HG02571 (cell line): ENCODE measurements around the gene THADA.

Experiments
- ATAC-seq: cut with Tn5 transposase; IDR thresholded peaks from one replicate; pipeline ENCODE4 v1.9.1; 2021; ENCODE audit warnings: mild to moderate bottlenecking, moderate library complexity; ENCODE audit not compliant: unreplicated experiment

THADA gene

DNA sequence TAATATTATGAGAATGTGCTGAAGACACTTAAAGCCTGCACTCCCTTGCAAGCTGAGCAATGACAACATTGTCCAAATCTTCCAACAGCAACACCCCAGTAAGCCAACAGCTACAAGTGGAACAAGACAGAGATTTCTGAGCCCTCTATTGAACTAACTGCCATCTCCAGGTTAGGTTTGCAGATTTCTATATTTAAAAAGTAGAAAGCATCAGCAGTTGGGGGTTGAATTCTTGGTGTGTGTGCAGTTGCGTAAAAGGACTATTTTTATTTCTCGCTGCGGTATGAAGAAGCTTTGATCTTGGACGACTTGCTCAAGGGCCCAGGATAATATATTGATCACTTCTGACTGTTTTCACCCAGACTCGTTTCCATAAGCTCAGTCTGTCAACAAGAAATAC lies 263.2 kb downstream of the THADA start:
- no peak for ATAC-seq

DNA sequence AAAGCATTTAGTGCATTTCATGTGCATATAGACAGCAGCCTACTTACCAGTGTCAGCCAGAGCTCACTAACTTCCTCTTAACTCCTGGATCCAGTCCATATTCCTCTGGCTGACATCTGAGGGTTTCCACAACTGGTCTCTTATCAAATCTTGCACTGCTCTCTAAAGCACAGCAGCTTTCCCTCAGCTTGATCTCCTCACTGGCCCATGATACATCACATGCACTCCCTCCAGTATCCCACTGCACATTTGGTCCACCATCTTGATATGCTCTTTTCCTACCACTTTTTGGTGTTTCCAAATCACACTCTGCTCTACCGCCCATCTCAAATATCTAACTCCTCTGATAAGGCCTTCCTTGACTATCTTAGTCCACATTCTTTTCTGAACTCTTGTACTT lies 264.4 kb downstream of the THADA start:
- no peak for ATAC-seq

DNA sequence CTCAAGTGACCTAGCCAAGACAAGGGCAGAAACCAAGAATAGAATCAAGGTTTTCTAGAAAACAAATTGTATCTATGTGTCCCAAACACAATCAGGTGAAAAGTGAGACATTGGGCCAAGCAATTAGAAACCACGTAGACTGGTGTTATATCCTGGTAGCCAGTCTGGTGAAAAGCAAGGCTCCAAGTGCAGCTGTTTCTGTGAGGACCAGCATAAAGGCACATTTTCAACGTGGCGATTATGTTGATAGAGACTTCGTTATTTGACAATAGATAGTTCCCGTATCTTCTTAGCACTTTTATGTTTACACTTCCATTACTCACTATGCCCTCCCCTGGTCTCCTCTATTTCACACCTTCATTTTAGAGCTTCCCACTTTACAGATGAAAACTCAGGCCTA lies 266.2 kb downstream of the THADA start:
- no peak for ATAC-seq

DNA sequence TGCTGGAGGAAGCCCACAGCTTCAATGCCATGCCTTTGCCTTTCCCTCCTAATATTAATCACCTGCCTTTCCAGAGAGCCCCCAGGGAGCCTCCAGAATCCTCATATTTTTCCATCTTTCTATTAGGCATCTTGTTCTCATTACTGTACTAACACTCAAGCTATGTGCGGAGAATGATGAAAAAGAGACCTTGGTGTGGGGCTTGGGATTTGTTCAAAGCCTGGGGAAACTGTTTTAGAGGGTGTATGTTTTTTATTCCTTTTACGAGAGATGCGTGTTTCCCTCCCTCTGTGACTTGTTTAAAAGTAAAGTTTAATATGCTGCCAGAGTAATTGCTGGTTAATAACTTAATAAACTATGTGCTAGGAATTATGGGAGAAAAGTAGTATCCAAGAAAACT lies 267.0 kb downstream of the THADA start:
- no peak for ATAC-seq

DNA sequence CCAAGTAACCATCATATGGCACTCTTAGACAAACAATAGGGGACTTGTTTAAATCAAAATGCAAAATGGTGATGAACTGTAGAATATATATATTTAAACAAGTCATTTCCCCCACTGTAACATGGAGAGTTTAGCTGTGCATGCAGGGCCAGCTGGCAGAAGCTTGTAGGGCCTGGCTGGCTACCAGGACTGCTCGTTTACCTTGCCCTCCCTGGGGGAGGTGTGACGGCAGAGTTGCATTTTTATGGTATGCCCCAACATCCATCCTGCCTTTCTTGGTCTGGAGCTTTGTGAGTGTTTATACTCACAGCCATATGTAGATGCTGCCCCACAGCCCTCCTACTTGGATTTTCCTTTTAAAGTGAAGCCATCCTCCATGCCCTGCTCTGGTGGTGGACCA lies 267.7 kb downstream of the THADA start:
- ATAC-seq, result no peak

DNA sequence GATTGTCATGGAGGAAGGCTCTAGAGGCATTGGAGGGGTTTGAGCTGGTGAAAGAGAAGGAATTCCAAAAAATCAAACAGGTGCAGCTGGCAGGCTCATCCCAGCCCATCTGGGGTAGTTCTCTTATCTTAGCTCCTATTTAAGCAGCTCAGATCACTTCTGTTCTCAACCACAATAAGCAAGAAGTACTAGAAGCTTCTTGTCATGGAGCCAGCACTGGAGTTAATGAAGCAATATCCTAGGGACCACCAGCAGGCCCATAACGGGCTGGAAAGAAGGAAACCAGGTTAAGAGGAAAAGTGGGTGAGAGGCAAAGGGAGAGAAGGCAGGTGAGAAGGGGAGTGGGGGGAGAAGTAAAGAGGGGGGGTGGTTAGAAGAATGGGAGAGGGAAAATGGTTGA lies 268.7 kb downstream of the THADA start:
- ATAC-seq, result no peak

DNA sequence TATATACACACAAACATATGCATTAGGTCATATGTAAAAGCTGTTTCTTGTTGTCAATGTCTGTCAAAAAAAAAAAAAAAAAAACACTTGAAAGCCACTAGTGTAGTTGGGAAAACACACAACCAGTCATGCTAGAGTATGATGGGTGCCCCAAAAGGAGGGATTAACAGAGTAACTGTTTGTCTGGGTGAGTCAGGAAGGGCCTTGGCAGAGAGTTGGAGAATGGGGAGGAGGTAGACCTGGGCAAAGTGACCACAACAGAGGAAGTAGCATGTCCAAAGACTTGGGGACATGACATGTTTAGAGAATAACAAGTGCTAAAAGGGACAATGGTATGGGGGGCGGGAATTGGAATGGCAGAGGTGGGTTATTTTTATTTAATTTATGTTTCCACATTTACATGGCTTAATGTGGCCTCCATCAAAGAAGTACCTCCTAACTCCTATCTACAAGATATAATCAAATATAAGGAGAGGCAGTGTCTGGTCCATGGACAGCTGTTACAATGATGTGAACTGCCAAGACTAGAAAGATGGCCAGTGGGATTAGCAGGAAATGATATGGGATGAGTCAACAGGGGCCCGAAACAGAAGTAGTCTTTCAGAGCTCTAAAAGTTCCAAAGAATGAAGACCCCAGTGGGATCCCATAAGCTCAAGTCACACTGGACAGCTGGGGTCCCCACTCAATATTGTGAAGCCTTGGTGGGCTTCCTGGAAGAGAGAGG lies 269.6 kb downstream of the THADA start:
- no peak for ATAC-seq

DNA sequence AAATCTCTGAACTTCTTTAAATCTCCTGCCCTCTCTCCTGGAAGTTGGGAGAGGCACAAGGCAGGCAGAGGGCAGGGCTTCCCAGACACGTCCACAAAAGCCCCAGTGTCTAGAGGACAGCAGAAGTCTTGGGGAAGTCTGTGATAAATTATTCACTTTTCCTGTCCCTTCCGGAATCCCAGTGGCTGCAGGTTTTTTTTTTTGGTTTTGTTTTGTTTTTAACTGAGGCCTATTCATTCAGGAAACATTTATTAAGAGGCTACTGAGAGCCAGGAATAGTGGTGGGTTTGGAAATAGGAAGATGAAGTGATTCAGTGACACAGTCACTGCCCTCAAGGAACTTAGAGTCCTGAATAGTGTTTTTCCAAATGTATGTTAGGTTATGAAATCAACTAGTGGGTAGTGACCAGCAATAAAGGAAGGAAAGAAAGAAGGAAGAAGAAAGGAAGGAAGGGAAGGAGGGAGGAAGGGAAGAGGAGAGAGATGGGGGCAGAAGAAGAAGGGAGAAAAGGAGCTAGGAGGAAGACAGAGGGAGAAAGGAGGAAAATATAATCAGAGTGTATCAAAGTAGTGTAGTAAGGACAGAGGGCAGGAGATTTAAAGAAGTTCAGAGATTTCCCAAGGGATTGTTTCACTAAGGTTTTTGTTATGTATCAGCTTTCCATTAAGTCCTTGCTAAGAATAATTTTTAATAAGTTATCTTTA lies 270.6 kb downstream of the THADA start:
- no peak for ATAC-seq

DNA sequence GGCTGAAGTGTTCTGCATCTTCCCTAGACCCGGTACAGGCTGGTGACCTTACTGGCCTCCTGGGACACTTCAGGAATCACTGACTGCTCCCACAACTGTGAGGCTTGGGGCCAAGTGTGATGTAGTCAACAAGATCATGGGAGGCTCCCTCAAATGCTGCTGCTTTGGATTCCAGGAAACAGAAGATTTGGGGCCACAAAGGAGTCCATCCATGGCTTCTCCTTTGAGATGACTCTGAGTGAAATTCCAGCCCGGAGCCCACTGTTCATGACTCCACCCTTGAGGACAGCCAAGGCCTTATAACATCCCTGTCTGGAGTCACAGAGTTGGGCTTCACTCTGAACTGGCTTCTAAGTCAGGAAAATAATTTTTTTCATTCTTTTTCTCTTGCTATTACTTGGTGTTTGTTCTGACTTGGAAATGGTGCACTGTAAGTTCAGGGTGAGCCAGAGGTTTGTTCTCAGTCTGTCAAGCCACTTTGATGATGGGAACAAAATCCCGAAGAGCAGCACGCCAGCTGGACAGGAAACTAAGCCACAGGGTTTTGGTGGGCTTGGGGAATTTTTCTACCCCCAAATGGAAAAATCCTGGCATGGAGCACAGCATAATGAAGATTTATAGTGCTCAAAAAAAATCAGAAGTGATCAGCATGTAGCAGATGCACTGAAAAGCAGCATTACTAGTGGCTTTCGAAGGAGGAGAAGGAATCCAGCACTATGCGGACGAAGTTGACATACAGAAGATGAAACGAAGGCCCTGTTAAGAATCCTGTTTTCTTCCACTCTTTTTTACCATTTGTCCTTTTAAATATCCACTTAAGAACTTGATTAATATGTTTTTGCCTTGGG lies 271.4 kb downstream of the THADA start:
- ATAC-seq, result no peak

DNA sequence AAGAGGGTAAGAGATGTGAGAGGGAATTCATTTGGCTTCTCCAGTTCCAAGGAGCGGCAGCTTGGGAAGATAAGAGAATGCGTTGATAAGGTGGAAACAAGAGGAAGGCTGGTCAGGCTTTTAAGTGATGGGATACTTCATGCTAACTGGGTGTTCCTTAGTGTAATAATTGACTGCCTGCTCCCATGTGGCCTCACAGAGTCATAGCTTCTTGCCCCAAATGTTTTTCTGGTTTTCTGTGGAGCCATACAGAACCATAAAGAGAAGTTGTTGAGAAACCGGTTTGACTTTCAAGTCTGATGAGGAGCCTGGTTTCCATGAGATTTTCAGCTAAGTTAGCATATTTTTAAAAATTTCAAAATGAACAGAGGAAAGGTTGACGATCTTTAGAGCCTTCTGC lies 272.0 kb downstream of the THADA start:
- ATAC-seq, result no peak

DNA sequence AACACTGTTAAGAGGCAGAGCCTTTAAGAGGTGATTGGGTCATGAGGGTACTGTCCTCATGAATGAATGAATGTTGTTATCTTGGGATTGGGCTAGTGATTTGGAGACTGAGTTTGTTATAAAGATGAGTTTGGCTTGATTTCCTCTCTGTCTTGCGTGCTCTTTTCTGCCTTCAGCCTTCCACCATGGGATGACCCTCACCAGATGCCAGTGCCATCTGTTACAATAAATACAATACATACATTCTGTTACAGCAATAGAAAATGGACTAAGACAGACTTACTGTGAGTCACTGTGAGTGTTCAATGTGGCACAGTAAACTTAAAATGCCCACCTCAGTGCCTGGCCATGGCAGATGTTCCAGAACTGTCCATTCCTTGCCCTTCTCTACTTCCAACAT lies 274.4 kb downstream of the THADA start:
- ATAC-seq, result no peak

DNA sequence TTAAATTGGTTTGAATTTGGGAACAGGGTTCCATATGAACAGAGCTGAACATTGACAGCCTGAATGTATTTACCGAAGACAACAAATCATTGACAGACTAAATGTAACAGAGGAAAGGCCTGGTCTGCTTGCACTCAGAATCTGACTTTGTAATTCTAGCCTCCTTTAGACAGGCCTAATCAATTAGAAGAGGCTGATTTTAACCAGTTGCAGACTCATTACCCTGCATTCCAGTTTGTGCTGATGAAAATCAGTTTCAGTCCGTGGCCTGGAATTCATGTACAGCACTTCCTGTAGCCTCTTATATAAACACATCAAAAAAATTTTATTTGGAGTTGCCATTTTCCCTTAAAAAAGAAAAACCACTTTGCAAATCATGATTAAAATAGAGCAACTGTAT lies 276.3 kb downstream of the THADA start:
- ATAC-seq, result no peak

DNA sequence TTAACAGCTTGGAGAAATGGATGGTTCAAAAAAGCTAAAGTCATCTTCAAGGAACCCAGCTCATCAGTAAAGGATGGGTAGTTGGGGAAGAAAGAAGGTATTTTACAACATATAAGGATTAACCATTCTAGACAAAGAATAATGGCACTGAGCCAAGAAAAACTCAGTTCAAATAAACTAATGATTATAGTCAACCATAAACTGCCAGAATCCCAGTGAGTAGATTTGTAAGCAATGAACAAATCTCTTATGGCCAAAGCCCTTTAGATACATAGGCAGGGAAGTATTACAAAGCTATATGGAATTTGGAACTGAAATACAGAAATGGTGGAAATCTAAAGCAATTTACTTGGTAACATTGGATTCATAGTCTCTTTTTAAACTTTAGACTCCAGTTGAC lies 277.0 kb downstream of the THADA start:
- no peak for ATAC-seq

DNA sequence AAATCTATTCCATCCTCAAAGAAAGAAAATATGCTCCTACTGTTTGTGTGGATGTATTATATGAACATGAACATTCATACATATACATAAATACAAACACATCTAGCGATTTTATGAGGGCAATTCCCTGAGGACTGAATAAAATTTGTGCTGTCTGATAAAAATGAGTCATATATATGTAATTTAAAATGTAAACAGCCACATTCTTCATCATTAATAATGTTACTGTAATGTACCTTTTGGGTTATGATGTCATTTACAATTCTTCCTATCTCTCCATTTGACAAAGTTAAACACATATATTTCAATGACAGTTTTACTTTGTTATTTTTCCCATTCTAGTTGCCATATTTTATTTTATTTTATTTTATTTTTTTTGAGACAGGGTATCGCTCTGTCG lies 278.2 kb downstream of the THADA start:
- ATAC-seq, result no peak

DNA sequence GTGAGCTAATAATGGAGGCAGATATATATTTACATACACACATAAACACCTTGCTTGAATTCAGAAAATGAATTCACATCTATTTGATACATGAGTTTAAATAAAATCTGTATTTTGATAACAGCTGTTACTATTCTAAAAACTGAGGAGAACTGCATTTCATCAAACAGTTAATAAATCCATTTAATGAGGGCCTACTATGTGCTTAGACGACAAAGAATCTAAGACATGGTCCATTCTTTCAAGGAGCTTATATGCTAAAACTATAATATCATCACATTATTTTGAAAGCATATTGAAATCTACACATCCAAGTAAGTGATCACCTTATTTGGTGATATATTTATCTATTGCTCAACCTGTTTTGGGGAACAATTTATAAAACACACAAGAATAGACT lies 278.6 kb downstream of the THADA start:
- no peak for ATAC-seq

DNA sequence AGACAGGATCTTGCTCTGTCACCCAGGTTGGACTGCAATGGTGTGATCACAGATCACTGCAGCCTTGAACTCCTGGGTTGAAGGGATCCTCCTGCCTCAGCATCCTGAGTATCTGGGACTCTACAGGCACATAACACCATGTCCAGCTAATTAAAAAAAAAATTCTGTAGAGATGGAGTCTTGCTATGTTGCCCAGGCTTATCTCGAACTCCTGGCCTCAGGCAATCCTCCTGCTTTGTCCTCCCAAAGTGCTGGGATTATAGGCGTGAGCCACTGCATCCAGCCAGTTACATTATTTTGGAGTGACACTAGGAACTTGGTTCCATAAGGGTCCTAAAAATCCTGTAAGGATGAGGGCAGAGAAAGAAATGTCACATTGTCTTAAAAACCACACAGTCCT lies 280.4 kb downstream of the THADA start:
- ATAC-seq, result no peak

DNA sequence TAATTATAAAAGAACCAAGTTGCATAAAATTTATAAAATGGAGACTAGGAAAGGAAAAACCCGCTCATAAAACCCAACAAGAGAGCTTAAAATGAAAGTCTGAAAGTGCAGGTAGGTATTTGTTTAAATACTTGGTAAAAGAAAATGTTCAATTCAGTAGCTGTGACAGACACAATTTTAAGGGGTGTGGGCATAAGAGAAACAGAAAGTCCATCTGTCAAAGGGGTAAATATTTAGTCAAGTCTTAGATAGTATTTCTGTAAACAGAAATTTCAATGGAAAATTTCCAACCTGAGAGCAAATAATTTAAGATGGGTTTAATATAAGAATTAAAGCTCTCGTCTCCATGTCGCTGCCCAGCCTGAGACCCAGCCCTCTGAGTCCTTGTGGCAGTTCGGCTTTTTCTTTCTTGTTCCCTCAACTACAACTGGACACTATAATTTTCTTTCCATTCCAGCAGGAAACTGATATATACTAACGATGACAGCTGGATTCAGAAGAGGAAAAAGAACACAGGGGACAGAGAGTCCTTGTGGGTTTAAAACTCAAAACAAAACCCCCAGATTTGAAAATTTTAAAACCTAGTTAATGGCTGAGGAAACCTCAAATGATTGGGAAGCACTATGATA lies 281.4 kb downstream of the THADA start:
- no peak for ATAC-seq

DNA sequence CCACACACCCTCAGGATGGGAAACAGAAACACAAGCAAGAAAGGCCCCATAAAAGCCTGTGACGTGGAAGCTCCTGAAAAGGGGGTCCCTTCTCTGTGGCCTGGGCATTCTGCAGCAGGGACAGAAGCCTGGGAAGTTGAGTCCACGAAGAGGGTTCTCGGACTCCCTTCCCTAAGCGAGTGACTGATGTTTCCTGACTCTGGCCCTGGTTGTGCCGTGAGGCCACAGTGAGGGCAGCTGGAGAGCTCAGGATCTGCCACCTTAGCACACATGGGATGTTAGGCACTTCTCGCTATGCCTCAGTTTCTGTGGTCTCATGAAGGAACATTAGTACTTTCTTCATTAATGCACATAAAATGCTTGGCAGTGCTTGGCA lies 282.2 kb downstream of the THADA start:
- no peak for ATAC-seq

DNA sequence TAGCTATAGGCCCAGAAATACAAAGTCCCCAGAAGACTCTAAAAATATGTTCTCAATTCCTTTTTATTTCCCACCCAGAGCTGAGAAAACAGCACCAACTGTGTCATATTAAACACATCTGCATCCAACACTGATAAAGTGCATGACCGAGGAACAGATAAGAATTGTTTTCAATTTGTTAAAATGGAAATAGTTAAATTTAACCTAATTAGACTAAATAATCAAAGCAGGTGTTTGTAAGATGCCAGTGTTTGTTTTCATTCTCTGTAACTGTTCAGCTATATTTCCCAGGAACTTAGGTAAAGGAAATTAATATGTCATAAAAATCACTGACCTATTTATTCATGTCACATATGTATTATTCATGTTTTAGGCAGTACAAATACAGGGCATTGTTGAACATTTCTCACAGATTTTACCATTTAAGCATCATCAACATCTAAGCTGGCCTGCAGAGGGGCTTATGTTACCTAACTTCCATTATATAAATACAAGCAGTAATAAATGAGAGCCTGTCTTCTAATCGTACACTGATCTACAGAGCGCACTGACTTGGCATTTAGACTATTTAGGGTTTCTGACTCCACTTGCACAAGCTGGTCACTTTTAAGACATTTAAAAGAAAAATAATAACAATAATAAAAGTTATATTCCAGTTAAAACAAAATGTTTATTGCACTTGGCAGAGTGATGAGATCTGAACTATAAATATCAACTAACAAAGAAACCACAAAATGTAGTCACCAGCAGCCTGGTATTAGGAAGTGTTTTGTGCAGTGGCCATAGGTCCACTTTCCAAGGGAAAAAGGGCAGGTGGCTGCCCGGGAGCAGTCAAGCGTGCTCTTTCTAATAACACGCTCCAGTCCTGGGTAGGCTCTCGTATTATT lies 282.8 kb downstream of the THADA start:
- ATAC-seq, result no peak

DNA sequence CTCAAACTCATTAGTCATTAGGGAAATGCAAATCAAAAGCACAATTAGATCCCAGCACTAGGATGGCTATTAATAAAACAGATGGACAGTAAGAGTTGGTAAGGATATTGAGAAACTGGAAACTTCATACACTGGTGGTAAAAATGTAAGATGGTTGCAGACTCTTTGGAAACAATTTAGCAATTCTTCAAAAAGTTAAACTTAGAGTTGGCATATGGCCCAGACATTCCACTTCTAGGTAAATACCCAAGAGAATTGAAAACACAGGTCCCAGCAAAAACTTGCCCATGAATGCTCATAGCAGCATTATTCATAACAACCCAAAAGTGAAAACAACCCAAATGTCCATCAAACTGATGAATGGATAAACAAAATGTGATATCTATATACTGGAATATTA lies 284.6 kb downstream of the THADA start:
- ATAC-seq, result no peak

DNA sequence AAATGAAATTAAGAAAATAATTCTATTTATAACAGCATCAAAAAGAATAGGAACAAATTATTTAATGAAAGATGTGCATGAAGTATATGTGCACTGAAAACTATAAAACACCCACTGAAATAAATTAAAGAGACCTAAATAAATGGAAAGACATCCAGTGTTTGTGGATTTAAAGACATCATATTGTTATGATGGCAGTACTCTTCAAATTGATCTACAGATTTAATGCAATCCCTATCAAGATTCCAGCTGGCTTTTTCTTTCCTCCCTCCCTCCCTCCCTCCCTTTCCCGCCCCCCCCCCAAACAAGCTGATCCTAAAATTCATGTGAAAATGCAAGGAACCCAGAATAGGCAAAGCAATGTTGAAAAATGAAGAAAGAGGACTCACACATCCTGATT lies 285.9 kb downstream of the THADA start:
- ATAC-seq, result no peak
